GM12891 (cell line): ENCODE data around the gene AQP2.

Experiments used
- DNase-seq: peaks from one replicate; pipeline ENCODE4 v3.0.0; 2011; ENCODE audit warnings: low spot score; ENCODE audit not compliant: insufficient read length
- FAIRE-seq: peaks from 2 replicates; lab custom pipeline; 2011; peaks lifted over from hg19 to GRCh38; lab: Jason Lieb, UNC
- PAX5 ChIP-seq: IDR thresholded peaks from 2 replicates; pipeline ENCODE4 v1.6.1; 2011; ENCODE audit warnings: low read length, moderate library complexity, mild to moderate bottlenecking; ENCODE audit not compliant: insufficient read depth, severe bottlenecking
- POLR2A ChIP-seq: IDR thresholded peaks from 2 replicates; pipeline ENCODE4 v1.6.1; 2011; ENCODE audit warnings: low read depth, low read length, control low read depth
- POU2F2 ChIP-seq: IDR thresholded peaks from 2 replicates; pipeline ENCODE4 v1.6.1; 2011; ENCODE audit warnings: low read depth, mild to moderate bottlenecking, control low read depth, low read length, moderate library complexity
- SPI1 ChIP-seq: IDR thresholded peaks from 2 replicates; pipeline ENCODE4 v1.6.1; 2011; ENCODE audit warnings: low read depth, low read length, control low read depth

Gene AQP2

DNA sequence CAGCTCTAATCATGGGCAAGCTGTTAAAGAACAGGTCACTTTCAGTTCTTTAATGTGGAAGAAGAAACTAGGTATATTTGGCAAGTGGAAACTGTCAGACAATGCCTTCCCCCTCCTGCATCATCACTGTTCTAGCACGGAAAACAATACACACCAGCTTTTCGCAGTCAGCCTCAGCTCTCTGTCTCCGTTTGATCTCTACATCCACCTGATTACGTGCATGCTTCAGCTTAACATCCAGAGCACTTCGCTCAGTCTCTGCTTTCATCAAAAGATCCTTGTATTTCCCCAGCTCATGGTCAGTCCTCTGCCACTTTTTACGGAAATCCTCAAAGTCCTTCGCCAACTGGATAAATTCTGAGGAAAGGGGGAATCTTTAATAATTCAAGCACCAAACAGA is 55.7 kb downstream of the AQP2 start:
- FAIRE-seq = peak; percentile 93
- no peak for DNase-seq
- TF ChIP-seq SPI1 = peak; percentile 27; the same call in 1 of the 2 replicates
- TF ChIP-seq PAX5 = no peak

DNA sequence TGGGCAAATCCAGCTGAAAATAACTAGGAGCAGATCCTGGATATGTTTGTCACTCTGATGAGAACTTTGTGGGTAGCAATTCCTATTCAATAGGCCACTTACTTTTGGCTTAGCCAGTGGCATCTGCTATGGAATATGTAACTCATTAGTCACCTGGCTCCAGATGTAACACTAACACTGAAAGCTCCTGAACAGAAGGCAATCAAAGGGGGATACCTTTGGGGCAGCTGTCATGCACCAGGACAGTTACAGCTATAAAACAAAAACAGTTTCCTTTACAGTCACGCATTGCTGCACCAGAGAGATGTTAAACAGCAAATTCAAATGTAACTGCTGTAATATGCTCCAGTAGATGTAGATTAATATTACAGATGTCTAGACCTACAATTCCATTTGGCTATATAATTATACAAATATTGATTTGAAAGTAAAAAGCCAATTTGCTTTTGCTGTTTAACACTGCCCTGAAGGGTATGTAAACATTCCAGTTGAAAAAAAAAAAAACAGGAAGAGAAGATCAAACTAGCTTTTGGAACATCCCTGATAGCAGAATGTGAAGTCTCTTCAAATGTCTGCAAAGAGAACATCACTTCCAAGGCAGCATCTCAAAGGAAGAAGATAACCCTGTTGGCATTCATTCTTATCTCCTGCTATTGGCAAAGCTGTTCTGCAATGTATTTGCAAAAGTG is 56.4 kb downstream of the AQP2 start:
- FAIRE-seq = peak; percentile 85

More for the DNA sequence above, 56.4 kb downstream of the AQP2 start:
- peak; percentile 93 for TF ChIP-seq PAX5
- no peak for TF ChIP-seq POU2F2
- no peak for TF ChIP-seq POLR2A
- no peak for DNase-seq
